ENCODE measurements around the gene TMEM158.

The TMEM158 gene

DNA sequence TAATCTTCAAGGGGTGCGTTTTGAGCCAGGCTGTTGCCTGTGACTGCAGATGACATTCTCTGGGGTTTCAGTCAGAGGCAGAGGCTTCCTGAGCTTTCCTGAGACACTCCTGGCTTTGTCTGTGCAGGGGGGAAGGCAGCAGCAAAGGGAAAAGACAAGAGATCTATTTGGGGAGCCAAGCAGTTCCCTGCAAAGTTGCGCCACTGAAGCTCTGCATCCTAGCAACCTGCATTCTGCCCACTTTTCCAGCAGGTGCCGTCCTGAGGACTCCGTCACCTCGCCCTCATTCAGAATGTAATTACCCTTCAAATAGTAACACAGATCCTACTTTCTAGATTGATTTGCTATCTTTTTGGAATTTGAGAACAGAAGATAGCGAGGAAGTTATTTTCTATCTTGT, 1.9 kb upstream of the TMEM158 start:
- DNase-seq, result no peak

DNA sequence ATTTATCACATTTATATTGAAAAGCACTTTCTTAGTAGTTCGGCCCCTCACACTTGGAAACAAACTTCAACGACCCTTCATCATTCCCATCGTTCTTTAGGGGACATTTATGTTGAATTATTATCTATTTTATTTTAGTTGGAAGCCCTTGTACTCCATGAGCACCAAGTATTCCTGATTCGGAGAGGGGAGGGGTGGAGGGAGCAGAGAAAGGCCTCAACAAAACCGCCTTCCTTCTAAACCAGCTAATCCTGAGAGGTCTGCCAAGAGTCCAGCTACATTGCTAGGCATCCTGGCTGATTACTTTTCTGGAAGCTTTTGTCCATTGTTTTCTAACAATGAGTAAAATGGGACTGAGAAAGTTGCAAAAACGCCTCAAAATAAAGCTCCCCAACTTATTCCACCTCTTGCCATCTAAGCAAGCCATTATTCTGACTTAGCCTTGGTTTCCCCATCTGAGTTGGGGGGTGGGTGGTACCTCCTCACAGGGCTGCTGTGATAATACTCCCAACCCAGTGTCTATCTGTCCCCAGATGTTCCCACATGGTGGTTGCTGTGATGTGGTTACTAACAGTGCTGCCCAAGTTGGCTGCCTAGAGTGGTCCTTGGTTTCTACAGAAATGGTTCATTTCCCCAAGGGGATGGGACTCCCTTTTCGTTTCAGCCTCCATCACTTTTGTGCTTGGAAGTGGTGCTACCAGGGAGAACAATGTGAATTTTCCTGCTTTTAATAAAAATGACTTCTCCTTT, 1.2 kb upstream of the TMEM158 start:
- DNase-seq, result no peak

DNA sequence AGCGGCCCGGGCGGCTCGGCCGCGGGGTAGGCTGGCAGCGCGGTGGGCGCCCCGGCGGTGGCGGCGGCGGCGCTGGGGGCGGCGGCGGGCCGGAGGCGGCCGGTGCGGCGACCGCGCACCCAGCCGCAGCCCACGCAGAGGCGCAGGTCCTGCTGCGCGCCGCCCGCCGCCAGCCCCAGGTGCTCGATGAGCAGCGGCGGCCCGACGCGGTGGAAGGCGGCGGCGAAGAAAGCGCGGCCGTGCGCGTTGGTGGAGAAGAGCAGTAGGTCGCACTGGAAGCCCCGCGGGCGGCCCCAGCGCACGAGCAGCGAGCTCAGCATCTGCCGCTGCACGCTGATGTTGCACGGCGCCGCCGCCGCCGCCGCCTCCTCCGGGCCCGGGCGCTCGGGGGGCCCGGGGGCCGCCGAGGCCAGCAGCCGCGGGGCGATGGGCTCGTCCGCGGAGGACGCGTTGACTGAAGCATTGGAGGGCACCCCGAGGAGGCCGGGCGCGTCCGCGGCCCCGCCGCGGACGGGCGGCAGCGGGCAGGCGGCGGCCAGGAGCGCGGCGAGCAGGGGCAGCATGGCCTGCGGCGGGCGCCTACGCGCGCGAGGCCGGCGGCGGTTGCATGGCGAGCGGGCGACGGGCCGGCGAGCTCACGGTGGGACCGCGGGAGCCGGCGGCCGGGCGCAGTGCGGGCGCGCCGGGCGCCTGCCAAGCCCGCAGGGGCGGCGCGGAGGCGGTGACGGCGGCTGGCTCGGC, 452 bp downstream of the TMEM158 start:
- DNase-seq, result peak; percentile 25

DNA sequence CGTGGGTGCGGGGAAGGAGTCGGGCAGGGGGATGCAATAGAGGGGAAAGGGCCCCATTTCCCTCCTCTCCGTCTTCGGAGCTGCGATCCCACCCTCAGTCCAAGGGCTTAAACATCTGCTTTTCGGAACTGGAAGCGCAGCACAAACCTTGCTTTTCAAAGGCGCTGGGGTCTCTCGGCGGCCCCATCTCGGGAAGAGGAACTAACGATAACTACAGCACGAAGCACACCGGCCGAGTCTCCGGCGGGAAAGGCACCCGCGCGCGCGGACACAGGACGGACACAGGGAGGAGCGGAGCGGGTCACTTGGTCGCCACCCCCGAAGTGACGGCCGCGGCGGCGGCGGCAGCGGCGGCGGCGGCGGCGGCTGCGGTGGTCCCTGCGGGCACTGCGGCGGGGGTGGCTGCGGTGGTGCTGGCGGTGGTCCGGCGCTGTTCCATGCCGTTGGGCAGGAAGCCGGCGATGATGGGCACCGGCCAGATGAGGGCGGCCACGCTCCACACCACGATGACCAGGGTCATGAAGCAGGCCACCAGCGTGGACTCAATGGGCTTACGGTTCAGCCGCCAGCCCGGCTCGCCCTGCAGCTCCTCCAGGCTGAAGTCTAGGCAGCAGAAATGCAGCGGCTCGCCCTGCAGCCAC, 1.1 kb downstream of the TMEM158 start:
- DNase-seq, result peak; percentile 28

DNA sequence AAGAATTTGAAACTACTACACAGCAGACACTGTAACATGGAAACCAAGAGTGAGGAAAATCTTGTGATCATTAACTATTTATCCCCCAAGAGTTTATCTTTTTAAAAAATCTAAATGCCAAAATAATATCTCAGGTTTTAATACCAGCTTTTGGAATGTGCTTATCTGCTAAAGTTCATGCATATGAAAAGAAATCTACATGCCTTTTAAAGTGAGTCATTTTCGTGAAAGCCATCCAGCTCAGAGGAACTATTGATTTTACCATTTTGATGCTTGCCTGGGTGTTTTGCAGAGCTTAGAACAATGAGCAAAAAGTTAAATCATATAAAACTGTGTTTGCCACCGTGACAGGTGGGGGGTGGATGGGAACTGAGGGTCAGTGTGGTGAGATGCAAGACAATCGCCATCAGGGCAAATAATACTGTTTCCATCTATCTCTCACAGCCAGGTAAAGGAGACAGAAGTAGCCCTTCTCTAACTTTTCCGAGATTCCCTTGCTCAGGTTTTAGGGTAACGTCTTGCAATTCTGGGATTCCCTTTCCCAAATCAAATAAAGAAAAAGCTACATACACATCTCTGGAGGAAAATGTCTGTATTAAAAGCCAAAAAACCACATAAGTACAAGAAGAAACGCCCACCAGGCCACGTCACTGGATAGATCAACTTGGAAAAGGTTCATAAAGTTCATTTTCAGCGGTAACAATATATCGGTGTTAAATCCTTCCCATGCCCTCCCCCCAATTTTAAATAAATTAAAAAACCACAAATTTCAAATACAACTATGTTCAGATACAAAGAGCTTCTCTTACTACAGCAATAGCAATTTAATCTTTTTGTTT, 2.0 kb downstream of the TMEM158 start:
- no peak for DNase-seq

DNA sequence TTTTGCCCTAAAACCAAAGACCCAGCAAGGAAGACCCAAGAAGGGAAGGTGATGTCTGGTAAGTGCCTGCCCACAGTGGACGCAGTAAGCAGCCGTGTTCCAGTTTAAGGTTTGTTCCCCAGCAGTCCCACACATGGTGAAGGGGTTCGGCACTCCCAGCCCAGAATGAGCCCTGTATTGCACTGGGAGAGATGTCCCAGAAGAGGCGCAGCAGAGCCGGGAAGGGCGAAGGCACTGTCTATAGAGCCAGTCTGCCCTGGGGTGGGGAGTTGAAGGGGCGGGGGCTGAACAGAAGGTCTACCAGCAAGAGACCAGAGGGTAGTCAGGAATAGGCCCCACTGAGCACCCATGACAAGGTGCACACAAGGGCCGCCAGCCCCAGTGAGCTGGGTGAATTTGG, 6.4 kb downstream of the TMEM158 start:
- no peak for DNase-seq

DNA sequence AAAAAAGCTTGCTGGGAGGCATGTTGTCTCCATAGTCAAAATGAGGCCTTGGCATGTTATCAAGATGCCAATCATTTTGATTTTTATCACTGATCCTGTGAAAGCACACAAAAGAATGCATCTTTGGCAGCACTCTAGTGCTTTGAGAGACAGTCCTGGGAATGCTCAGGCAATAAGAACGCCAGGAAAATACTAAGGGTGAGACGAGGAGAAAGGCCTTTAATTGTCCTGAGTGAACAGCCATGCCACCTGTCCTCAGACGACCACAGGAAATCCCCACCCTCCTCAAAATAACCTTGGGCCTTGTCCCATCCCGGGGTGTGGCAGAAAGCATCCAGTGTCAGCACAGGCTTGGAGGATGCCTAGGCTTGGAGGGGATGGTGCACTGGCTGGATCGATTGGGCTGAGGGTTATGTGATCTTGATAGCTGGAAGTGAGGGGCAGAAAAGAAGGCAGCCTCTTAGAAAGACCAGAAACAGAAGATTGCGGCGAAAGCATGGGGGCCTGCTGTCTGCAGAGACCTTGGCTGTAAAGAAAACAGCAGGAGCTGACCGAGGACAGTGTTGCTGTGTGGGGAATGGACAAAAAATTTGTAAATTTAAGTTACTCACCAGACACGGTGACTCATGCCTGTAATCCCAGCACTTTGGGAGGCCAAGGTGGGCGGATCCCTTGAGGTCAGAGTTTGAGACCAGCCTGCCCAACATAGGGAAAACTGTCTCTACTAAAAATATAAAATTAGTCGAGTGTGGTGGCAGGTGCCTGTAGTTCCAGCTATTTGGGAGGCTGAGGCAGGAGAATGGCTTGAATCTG, 7.3 kb downstream of the TMEM158 start:
- no peak for DNase-seq

DNA sequence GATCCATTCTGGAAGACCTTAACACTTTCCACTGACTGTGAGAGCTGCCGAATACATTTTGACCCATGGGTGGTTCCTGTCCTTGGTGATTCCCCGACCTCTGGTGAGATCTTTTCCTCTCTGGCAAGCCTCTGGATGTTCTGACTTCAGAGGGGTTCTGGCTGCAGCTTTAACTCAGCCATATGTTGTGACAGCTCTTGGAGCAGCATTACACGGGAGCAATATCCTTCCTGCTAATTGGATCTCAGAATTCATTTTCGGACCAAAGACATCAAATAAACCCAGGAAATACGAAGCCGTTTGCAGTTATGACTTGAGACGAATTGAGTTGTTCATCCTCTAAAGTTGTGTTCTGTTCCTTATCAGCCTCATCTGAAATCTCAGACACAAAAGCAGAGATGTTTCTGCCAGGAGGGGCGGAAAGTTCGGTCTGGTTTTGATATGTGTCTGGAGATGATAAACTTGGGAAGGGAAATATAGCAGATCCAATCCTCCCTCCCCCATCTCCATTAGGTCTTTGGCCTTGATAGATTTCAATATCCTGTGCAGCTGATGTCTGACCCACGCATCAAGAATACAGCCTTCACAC, 10.0 kb downstream of the TMEM158 start:
- DNase-seq, result no peak

DNA sequence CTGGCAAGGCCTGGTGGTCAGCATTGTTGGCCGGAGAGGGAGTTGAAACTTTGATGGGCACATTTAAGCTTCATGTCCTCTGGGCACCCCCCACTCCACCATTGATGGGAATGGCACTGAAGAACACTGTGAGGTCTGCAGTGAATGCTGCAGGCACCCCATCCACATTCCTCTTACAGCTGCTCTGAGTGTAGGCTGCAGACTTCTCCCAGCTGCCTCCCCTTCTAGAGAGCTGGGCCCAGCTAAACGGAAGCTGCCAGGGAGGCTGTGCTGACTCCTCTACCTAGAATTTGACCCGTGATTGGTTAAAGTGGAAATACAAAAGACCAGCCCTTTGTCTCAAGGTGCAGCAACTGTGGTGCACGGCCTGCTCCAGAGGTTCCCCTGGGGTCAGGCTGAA, 10.6 kb downstream of the TMEM158 start:
- DNase-seq, result no peak

DNA sequence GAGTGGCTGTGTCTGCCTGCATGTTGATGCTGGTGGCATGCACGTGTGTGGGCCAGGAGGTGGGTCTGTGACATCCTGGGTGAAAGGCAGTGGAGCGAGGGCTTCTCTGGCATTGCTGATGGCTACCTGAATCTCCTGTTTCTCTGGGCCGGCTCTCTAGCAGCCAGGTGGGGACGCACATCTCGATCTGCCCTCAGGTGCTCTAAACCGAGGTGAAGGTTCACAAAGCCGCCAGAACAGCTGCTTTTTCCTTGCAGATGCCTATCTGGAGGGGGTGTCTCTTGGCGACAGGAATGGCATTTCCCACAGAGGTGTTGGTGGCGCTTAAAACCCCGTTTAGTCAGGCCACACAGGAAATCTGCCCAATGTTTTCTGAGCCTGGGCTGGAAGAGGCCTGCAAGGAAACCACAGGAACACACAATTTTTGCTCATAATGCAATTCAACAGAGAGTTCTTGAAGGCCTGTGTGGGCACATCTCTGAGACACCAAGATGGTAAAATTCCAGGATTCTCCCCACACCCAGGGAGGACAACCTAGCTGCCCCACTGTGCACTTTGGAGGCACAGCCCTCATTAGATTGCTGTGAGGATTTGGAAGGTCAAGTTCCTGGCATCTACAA, 11.9 kb downstream of the TMEM158 start:
- DNase-seq, result no peak

DNA sequence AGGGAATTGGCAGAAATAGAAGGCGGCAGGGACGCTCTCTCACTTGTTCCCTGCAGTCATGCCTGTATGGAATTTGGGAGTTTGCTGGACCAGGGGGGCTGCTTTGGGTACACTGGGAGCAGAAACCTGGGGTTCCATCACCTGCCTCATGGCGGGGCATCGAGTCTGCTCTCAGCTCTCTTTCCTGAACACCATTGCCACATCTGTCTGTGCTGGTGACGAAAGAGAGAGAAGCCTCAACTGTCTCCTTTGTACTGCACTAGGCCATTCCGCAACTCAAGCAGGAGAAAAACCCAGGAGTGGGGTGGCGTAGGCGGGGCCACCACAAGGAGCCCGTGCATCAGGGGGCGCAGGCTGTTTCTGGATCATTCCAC, 14.0 kb downstream of the TMEM158 start:
- DNase-seq, result no peak

DNA sequence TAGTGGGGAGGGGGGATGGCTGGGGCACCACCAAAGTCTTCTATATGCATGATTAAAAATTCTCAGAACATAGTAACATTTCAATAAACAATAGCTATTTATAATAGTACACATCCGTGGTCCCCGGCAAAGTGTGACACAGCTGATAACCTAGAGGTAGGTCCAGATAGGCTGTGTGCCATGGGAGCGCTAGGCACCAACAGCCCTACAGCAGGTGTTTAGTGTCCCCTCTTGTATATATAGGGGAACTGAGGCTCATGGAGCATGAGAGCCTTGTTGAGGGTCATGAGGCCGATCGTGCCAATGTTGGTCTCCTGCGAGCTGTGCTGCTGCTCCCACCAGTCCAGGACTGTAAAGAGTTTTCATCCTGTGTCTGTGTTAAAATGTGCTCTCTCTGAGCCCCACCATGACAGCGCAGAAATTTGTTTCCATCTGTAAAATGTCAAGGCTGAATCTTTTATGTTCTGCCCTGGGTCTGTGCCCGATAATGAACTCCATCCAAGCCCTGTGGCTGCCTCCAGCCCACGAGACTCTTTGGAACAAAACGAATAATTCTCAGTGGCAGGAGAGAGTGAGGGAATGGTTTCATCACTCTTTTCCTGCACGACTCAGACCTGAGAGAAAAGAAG, 14.5 kb downstream of the TMEM158 start:
- DNase-seq, result no peak

DNA sequence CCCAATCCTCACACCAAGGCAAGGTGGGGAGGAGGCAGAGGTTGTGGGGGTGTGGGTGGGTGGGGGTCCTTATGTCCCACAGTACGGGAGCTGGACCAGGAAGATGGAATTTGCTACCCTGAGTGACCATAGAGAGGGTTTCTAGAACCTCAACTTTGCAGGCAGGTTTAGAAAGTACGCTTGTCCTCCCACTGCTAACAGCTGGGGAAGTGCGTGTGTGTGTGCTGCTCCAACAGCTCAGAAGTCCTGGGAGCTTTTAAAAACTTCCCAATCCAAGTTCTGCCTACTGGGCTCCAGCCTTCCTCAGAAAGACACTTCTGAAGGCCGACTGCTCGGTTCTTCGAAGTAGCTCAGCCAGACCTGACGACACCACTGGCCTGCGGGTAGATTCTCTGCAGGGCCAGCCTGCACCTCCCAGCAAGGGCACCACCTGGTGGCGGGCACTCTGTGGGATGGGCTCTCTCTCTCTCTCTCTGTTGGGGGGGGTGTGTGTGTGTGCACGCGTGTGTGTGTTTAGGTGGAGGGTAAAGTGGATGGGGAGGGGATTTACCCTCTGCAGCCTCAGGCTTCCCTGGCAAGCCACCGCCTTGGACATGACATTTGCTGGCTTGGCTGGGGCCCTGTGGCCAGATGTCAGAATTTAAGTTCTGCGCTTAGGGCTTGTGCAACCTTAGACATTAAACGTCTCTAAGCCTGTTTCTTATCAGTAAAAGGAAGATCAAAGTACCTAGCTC, 15.6 kb downstream of the TMEM158 start:
- peak; percentile 72 for DNase-seq

DNA sequence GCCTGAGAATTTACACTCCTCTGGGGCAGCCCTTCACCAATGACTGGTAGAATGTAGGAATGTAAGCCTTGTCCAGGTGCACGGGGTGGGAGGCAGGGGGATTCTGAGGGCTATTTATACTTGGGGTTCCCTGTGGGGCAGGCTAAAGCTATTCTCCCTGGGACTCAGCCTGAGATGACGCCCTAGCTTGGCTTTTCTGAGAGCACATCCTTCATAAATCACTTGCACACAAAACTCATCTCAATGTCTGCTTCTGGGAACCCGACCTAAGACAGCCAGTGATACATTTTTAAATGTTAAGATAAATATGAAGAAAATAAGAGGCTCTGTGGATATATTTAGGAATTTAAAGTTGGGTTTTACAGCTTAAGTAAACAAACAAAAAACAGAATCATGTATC, 16.6 kb downstream of the TMEM158 start:
- DNase-seq, result no peak

DNA sequence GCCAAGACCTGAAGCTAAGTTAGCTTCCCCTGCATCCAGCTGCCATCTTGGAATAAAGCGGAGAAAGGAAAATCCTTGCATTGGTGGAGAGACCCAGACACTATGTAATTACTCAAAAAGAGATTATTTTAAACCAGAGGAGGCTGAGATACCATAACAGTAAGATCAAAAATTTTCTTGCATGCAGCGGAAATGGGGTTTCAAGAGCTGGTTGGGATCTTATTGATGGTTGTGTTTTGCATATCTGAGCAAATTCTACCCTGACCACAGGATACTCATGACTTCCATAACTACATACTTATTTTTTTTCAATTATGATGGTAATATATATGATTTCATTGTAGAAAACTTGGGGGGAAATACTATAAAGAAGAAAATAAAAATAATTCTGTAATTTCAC, 17.5 kb downstream of the TMEM158 start:
- peak; percentile 57 for DNase-seq

DNA sequence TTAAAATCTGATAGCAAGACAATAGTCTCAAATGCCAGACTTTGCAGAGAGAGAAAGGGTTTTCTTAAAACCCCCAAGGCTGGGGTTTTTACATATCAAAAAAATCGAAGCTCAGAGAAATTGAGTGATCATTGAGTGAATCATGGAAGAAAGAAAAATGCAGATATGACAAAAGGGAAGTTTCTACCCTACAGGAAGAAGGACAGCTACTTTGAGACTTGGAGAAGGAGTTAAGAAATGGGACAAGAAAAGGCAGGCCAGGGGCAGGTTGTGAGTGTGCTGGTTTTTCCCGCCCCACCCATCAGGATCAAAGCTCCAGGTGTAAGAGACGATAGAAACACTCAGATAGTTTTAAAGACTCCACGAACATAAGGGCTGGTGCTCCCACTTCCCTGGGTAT, 18.6 kb downstream of the TMEM158 start:
- no peak for DNase-seq

DNA sequence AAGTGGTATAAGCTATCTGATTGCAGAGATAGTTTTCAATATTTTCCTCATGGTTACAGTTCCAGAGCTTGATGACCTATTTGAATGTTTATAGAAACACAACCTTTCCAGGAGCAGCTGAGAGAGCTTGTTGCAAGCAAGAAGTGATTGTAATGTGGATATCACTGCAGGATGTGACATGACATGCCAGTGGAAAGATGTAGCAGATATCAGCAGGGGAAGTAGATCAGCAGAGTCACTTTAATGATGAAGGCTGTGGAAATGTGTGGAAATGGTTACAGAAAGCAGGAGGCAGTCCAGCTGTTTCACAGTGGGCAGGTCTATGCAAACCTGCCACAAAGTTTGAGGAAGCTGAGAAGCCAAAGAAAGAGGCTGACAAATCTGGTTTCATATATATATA, 21.0 kb downstream of the TMEM158 start:
- no peak for DNase-seq

DNA sequence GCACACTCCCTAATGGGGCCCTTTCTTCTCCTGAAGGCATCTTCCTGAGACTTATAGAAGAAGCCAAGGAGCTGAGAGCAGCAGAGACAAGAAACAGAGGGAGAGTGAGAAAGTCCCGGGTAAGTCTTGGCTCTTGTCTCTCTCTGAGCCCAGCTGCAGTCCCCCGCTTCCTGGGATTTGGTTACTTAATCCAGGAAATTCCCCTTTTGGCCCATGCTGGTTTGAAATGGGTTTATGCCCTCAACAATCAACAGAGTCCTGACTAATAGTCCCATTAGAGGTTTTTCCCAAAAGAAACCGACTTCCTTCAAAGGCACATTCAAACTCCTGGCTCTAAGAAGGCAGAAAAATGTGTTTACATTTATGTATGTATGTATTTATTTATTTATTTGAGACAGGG, 22.0 kb downstream of the TMEM158 start:
- DNase-seq, result no peak

DNA sequence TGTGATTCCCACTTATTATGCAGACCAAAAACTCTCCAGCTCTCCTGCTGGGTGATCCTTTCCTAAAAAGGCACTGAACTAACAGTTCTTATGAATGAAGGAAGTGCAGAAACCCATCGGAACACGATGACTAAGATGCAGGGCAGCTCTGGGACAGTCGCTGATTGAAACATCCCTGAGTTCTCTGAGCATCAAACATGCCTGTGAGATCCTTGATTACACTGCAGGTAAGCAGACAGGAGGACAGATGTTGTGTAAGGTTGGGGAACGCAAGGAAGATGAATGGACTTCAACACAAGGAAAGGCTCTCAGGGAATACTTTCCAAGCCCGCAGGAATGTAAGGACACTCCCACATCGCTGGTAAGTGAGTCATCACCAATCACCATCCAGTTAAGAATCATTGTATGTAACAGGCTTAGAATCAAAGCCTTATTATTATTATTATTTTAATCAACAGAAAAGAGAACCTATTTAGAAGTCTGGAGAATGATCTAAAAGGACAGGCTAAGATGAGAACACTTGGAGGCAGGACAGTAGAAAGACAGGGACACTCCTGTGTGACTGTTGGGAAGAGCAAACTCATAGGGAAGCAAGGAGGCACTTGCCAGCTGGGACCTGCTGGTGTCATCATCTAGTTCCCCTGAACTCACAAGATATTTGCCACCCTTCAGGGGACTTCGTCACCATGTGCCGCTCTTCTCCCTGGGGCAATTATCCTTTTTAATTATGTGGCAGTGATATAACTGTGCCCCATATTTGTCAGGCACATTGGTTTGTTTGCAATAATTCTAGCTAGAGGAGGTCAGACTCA, 26.0 kb downstream of the TMEM158 start:
- DNase-seq, result no peak

All from activated CD4-positive, alpha-beta T cell treated with anti-CD3 and anti-CD28 coated beads, Interleukin-2, amount 50 U/mL, for 16 hours (primary cell).